CD4-positive, alpha-beta T cell treated with Interleukin-12 subunit alpha and Interleukin-12 subunit beta, for 1 hour (primary cell): ENCODE measurements around the gene ABCD1.
A peak's percentile ranks its signal among the peaks of the same experiment; 100 is the strongest.

Source experiments
- DNase-seq: peaks from one replicate; pipeline ENCODE4 v3.0.0-alpha.2; 2020

Gene ABCD1

DNA sequence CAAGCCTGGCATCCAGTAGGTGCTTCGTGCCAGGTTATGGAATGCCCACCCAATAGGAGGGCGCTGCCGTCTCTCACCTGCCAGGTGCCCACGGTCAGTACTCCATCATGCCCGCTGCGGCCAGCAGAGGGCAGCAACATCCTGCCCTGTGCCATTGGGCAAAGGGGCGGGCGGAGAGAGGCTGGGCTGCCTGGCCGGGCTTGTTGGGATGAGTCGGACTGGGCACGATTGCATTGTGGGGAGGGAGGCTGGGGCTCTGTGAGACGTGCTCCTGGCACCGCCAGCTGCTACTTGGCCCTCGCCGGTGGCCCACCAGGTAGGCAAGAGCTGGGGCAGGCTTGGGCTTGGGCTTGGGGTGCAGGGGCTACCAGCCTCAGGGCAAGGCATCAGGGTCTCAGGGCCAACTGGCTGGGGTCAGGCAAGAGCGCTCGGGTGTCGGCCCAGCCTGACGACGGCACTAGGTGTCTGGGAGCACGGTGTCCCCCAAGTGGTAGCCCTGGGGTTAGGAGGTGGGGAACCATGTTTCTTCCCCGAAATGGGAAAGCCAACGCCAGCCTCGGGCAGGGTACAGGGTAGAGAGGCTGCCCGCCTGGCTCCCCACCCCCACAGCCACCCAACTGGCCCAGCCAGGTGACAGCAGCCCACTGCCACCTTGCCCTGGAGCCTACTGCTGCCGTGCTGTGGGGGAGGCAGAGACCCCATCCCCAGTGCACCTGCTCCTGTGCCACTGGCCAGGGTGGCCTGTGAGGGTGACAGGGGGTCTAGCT lies 39.5 kb downstream of the ABCD1 start, which contains the start of gene PLXNB3:
PLXNB3 (plus strand) TSS at position 261 of the 767 bp plus-strand sequence. CDS start 1,287 bp downstream, outside the sequence.
- peak; percentile 77 for DNase-seq

DNA sequence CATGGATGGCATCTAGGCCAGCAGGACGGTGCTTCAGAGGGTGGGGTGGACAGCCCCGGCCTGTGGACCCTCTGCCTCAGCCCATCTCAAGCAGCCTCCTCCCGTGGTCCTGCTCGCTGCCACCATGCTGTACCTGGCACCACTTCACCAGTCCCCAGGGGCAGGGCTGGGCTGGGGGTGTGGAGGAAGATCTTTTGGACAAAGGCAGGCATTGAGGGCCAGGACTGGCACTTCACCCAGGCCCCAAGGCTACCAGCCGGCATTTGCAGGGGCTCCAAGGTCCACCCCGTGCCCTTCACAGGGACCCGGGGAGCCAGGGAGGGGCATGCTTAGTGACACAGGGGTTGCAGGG lies 40.1 kb downstream of the ABCD1 start:
- no peak for DNase-seq

DNA sequence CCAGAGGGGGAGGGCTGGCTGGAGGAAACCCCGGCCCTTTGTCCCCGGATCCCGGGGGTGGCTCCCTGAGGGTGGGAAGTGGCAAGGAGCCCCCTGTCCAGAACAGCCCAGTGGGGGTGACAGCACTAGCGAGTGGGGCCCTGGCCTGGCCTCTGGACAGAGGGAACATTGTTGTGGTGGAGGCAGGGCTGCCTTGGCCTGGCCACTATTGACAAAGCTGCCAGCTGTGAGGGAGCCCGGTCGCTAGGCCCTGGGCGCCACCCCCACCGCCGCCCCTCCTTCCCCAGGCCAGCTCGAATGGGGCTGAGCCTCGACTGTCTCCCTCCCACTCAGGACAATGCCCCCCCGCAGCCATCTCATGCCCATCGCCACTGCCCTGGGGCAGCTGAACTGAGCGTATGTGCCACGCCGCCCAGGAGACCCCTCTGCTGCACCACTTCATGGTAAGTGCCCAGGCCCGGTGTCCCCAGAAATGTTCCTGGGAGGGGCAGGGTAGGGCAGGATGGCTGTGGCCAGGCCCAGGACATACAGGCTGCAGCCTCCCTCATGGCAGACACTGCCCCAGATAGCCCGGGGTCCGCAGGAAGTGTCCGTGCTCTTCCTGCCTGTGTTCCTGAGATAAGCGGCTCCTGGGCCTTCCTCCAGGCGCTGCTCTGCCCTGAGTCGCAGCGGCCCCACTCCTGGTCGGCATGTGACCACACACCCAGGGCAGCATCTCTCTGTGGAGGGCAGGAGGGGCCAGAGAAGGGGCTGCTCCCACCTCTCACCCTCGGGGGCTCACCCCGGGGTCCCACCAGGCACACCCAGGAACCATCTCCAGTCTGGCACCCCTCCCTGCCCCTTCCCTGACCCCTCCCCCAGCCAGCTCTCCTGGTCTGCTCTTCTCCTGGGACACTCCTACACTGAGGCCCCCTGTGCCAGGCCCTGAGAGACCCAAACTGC lies 40.8 kb downstream of the ABCD1 start:
- no peak for DNase-seq

DNA sequence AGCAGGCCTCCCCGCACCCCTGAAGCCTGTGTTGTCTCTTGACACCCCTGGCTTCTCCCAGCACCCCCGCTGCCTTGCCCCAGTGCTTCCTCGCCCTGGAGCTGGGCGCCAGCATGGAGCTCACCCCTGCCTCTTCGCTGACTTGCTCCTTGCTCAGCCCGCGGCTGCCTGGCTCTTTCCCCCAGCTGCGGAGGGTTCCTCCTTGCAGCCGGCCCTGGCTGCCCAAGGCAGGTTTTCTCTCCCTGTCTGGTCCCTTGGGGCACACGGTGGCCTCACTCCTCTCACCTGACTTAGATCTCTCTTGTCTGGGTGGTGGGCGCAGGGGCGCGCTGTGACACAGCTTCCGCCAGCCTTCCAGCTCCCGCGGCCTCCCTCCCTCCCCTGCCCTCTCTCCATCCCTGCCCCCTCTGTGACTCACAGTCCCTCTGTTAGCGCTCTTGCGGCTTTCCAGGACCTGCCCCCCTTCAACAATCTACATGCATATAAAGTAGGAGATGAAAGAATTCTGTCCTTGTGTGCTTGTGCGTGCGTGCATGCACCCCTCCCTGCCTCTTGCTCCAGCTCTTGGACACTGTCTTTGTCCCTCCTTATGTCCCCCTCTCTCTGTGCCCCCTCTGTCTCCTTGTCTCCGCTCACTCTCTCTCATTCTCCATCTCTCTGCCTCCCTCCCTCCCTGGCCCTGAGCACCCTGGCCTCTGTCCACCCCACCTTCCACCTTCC lies 41.6 kb downstream of the ABCD1 start:
- DNase-seq = no peak

DNA sequence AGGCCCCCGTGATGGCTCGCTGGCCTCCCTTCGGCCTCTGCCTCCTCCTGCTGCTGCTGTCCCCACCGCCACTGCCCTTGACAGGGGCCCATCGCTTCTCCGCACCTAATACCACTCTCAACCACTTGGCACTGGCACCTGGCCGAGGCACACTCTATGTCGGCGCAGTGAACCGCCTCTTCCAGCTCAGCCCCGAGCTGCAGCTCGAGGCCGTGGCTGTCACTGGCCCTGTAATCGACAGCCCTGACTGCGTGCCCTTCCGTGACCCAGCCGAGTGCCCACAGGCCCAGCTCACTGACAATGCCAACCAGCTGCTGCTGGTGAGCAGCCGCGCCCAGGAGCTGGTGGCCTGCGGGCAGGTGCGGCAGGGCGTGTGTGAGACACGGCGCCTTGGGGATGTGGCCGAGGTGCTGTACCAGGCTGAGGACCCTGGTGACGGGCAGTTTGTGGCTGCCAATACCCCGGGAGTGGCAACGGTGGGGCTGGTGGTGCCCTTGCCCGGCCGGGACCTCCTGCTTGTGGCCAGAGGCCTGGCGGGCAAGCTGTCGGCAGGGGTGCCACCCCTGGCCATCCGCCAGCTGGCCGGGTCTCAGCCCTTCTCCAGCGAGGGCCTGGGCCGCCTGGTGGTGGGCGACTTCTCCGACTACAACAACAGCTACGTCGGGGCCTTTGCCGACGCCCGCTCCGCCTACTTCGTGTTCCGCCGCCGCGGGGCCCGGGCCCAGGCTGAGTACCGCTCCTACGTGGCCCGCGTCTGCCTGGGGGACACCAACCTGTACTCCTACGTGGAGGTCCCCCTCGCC lies 42.4 kb downstream of the ABCD1 start:
- no peak for DNase-seq

DNA sequence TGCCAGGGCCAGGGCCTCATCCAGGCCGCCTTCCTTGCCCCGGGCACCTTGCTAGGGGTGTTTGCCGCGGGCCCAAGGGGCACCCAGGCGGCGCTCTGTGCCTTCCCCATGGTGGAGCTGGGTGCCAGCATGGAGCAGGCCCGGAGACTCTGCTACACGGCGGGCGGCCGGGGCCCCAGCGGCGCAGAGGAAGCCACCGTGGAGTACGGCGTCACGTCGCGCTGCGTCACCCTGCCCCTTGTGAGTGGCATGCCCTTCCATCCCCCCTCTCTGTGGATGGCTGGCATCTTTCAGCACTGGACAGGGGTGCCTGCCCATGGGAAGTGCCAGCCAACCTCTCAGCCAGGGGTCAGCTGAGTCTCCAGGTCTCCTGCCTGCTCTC lies 43.0 kb downstream of the ABCD1 start:
- no peak for DNase-seq

DNA sequence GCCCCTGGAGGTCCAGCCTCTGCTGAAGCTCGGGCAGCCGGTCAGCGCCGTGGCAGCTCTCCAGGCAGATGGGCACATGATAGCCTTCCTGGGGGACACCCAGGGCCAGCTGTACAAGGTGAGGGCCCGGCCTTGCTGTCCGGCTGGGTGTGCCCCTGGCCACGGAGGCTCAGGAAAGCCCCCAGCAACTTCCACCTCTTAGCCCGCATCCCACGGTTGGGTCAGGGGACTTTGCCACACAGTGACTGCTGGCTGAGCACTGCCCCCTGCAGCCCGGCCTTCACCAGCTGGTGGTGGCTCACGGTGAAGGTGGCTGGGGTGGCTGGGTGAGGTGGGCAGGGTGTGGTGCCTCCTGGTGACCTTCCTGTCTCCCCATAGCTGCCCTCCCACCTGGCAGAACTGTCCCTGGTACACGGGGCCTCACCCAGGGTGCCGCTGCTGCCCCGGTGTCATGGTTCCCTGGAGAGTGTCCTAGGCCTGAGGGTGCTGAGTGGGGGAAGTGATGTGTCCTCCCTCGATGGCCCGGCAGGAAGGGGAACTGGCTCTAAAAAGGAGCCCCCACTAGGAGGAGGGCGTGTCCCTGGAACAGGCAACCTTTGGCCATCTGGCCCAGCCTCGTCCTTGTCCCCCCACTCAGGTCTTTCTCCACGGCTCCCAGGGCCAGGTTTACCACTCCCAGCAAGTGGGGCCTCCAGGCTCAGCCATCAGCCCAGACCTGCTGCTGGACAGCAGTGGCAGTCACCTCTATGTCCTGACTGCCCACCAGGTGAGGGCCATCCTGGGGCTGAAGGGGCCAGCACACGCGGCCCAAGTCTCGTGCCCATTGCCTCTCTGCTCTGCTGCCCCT lies 43.9 kb downstream of the ABCD1 start:
- no peak for DNase-seq

DNA sequence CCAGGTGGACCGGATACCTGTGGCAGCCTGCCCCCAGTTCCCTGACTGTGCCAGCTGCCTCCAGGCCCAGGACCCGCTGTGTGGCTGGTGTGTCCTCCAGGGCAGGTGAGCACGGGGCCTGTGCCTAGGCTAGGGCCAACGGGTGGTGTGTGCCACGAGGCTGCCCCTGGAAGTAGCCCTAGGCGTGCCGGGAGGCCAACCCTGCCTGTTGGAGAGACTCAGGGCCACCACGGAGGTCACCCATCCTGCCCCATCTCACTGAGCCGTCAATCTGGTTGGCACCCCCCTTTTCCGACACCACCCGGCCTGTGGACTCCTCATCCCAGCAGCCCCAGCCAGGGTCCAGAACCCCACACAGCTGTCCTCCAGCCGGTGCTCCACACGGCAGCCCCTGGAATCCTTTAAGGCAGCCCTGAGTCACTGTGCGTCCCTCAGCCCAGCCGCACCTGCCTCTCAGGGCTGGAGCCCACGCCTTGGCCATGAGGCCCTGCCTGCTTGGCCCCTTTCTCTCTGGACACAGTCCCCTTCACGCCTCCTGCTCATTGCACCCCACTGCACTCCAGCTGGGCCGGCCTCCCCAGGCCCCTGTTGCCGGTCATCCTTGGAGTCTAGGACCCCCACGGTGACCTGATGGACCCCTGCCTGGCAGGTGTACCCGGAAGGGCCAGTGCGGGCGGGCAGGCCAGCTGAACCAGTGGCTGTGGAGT lies 44.7 kb downstream of the ABCD1 start:
- DNase-seq = no peak

DNA sequence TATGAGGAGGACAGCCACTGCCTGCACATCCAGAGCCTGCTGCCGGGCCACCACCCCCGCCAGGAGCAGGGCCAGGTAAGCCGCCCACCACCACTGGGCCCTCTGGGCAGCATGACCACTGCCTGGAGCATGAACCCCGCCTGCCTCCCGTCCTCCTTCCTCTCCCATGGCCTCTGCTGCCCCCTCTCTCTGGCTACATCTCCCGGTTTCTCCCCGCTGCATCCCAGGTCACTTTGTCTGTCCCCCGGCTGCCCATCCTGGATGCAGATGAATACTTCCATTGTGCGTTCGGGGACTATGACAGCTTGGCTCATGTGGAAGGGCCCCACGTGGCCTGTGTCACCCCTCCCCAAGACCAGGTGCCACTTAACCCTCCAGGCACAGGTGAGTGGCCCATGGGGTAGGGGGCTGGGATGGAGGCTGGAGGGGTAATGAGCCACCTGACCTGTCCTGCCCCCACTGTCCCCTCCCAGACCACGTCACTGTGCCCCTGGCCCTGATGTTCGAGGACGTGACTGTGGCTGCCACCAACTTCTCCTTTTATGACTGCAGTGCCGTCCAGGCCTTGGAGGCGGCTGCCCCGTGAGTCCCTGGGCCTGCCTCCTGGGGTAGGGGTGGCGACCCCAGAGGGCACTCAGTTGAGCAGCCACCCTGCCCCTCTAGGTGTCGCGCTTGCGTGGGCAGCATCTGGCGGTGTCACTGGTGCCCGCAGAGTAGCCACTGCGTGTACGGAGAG lies 45.4 kb downstream of the ABCD1 start:
- DNase-seq = no peak

DNA sequence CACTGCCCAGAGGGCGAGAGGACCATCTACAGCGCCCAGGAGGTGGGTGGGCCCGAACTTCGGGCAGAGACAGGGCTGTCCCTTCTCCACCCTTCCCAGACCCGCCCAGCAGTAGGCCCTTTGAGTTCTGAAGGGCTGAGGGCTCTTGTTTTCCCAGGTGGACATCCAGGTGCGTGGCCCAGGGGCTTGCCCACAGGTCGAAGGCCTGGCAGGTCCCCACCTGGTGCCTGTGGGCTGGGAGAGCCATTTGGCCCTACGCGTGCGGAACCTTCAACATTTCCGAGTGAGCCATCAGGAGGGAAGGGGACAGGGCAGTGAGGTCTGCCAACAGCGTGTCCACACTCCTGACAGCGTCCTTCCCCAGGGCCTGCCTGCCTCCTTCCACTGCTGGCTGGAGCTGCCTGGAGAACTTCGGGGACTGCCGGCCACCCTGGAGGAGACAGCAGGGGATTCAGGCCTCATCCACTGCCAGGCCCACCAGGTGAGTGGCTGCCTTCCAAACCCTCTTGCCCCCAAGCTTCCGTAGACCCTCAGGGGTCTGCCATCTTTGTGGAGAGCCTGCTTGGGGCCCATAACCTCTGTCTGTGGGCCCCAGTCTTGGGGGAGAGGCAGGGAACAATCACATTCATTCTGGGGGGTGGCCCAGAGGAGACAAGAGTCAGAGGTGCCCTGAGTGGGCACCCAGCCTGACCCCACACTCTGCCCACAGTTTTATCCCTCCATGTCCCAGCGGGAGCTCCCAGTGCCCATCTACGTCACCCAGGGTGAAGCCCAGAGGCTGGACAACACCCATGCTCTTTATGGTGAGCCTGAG lies 46.2 kb downstream of the ABCD1 start:
- no peak for DNase-seq

DNA sequence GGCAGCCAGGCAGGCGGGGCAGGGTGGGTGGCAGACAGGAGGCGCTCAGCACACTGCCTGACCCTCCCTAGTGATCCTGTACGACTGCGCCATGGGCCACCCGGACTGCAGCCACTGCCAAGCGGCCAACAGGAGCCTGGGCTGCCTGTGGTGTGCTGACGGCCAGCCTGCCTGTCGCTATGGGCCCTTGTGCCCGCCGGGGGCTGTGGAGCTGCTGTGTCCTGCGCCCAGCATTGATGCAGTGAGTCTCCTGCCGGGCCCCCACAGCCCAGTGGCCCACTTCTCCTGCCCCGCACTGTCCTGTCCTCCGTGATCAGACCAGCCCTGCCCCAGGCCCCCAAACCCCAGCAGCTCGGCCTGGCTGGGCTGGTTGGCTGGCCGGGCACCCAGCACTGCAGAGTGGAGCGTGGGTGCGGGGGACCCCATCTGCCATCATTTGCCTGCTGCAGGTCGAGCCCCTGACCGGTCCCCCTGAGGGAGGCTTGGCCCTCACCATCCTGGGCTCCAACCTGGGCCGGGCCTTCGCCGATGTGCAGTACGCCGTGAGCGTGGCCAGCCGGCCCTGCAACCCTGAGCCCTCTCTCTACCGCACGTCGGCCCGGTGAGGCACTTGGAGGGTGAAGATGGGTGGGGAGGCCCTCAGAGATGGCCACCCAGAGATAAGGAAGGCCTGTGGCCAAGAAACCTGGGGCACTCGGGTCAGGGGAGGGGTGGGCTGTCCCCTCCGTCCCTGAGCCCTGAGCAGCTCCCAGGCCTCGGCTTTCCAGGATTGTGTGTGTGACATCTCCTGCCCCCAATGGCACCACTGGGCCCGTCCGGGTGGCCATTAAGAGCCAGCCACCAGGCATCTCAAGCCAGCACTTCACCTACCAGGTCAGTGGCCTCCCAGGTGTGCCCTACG lies 47.0 kb downstream of the ABCD1 start:
- DNase-seq = no peak

DNA sequence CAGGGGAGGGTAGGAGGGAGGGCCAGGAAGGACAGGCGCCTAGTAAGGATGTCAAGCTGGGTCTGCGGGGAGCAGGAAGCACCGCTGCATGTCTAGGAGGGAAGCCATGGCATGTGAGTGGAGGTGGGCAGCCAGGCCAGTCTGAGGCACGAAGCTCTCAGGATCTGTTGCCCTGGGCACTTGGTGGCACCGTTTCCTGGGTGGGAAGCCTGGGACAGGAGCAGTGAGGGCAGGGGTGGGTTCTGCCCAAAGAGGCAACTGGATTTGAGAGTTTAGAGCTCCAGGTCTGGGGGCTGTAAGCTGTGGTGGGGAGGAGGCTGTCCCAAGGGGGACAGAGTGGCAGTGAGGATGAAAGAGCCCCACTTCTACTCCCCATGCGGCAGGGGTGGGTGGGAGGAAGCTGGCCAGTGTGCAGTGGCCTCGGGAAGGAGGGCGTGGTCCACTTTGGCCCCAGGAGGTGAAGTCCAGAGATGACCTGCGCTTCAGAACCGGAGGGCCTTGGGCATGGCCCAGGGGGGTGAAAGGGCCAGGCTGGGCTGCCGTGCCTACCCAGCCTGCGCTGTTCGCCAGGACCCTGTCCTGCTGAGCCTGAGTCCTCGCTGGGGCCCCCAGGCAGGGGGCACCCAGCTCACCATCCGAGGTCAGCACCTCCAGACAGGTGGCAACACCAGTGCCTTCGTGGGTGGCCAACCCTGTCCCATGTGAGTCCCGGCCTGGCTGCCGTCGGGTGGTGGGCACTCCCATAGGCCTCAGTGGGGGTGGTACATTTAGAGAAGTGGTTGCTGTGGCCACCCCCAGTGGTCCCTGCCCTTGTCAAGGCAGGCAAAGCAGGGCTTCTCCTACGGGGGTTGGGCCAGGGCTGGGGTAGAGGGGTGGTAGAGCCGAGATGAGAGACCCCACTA lies 47.9 kb downstream of the ABCD1 start:
- no peak for DNase-seq

DNA sequence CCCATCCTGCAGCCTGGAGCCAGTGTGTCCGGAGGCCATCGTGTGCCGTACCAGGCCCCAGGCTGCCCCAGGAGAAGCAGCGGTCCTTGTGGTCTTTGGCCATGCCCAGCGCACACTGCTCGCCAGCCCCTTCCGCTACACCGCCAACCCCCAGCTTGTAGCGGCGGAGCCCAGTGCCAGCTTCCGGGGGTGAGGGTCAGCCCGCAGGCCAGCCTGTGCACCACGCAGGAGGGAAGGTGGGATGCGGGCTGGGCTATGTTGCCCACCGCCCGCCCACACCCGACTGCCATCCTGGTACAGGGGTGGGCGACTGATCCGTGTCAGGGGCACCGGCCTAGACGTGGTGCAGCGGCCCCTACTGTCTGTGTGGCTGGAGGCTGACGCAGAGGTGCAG lies 48.6 kb downstream of the ABCD1 start:
- DNase-seq = no peak

DNA sequence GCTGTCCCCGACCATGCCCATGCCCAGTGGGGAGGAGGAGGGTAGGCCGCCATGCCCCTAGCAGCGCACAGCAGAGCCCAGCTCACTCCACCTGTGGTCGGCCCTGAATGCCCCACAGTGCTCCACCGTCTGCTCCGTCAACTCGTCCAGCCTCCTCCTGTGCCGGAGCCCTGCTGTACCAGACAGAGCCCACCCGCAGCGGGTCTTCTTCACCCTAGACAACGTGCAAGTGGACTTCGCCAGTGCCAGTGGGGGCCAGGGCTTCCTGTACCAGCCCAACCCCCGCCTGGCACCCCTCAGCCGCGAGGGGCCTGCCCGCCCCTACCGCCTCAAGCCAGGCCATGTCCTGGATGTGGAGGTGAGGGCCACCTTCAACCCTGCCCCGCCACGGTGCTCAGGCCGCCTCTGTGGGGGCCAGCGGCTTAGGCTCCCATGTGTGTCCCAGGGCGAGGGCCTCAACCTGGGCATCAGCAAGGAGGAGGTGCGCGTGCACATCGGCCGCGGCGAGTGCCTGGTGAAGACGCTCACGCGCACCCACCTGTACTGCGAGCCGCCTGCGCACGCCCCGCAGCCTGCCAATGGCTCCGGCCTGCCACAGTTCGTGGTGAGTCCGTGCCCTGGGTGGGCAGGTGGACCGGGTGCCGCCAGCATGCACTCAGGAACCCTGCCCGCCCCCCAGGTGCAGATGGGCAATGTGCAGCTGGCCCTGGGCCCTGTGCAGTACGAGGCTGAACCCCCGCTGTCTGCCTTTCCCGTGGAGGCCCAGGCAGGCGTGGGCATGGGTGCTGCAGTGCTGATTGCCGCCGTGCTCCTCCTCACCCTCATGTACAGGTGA lies 49.3 kb downstream of the ABCD1 start:
- no peak for DNase-seq

DNA sequence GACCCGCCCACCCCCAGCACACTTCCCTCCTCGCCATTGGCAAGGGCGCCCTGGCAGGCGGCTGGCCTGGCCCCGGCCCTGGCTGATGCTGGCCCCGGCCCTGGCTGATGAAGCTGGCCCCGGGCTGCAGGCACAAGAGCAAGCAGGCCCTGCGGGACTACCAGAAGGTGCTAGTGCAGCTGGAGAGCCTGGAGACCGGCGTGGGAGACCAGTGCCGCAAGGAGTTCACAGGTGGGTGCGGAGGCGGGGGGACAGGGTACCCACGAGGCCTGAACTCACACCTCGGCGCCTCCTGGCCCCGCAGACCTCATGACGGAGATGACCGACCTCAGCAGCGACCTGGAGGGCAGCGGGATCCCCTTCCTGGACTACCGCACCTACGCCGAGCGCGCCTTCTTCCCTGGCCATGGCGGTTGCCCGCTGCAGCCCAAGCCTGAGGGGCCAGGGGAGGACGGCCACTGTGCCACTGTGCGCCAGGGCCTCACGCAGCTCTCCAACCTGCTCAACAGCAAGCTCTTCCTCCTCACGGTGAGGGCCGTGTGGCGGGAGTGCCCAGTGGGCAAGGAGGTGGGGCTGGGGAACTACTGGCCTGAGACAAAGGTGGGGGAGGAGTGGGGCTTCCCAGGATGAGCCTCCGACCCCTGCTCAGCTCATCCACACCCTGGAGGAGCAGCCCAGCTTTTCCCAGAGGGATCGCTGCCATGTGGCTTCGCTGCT lies 50.1 kb downstream of the ABCD1 start:
- no peak for DNase-seq
